SK-N-MC (cell line): ENCODE measurements around the gene TTN.

Experiments used
- DNase-seq: peaks from one replicate; pipeline ENCODE4 v3.0.0-alpha.2; 2011; ENCODE audit warnings: low read depth, low spot score
- H3K27ac ChIP-seq: fragments of 200-600 bp; sonication (generic); 2 replicates; pipeline ENCODE4 v1.5.1; 2016; ENCODE audit warnings: mixed run types
- H3K36me3 ChIP-seq: fragments of 200-600 bp; sonication (generic); 2 replicates; pipeline ENCODE4 v1.6.1; 2017; ENCODE audit warnings: antibody characterized with exemption, low read length, mixed read lengths; ENCODE audit not compliant: insufficient read depth
- H3K4me3 ChIP-seq: fragments of 200-600 bp; sonication (generic); 2 replicates; pipeline ENCODE4 v1.5.1; 2016
- H3K9ac ChIP-seq: fragments of 200-600 bp; sonication (generic); 2 replicates; pipeline ENCODE4 v1.8.0; 2017; ENCODE audit warnings: mixed run types, mixed read lengths; ENCODE audit not compliant: insufficient read length
- H3K9me3 ChIP-seq: fragments of 200-600 bp; sonication (generic); 2 replicates; pipeline ENCODE4 v1.6.1; 2017; ENCODE audit warnings: low read depth, mild to moderate bottlenecking, antibody characterized with exemption, low read length, moderate library complexity, mixed read lengths
- EZH2 ChIP-seq: fragments of 200-600 bp; sonication (generic); IDR thresholded peaks from one replicate; pipeline ENCODE4 v1.6.1; 2017; ENCODE audit warnings: antibody characterized with exemption
- FOXP2 ChIP-seq: optimal IDR thresholded peaks from 2 replicates; pipeline ENCODE3; 2011; ENCODE audit warnings: mild to moderate bottlenecking, moderate library complexity; ENCODE audit not compliant: insufficient read depth; ENCODE audit errors: extremely low read length, control extremely low read depth
- POLR2AphosphoS5 ChIP-seq: IDR thresholded peaks from 2 replicates; pipeline ENCODE4 v1.6.1; 2012; ENCODE audit warnings: mild to moderate bottlenecking, low read depth, low read length, borderline replicate concordance

Gene TTN

DNA sequence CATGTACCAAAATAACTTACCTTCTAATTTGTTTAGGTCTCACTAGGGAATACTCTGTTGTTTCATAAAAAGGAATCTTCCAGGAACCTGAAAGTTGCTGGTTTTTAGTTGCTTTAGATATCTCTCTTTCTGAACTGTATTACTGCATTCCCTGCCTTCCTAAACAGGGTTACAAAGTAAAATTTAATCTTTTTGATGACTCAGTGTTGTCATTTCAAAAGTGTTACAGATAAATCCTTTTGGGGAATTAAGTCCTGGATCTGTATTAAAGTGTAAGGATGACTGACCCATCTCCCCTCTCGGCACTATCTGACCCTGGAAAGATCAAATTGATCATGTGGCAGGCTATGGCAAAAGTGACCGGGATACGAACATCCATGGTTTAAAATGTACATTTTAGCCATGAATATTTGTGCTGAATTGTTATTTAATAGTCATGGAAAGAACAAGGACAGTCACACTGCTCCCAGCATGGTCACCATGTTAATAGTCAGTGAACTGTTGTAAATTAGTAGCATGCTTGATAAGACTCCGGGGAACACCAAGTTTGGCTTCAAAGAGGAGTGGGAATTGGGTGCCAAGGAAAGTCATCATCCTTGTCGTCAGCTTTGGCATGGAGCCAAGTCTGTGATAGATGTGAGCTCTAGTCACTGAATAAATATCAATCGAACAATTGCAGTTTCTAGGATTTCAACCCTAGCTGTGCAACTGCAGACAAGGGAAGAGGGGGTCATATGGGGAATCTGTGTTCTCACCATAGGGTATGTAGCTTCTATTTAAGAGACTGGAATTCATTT is 322.8 kb downstream of the TTN start:
- TF ChIP-seq POLR2AphosphoS5 (no peak), FOXP2 (no peak), EZH2 (no peak)
- no peak for DNase-seq
- Histone ChIP-seq H3K27ac (no peak overlapping the region), H3K4me3 (no peak overlapping the region), H3K9ac (no peak overlapping the region), H3K36me3 (peaks cover 8% of the 10 kb centered on the region; the same call in 1 of the 2 replicates), H3K9me3 (no peaks in the 10 kb centered on the region)

- Histone ChIP-seq H3K9me3 (no peaks in the 10 kb centered on the region), H3K36me3 (peaks cover 8% of the 10 kb centered on the region; the same call in 1 of the 2 replicates), H3K27ac (no peak overlapping the region), H3K4me3 (no peak overlapping the region), H3K9ac (no peak overlapping the region)
- TF ChIP-seq FOXP2 (no peak), EZH2 (no peak), POLR2AphosphoS5 (no peak)
- no peak for DNase-seq
Observed at GRCh38 chr2:178482437-178482836, 324.8 kb downstream of the TTN start.

DNA sequence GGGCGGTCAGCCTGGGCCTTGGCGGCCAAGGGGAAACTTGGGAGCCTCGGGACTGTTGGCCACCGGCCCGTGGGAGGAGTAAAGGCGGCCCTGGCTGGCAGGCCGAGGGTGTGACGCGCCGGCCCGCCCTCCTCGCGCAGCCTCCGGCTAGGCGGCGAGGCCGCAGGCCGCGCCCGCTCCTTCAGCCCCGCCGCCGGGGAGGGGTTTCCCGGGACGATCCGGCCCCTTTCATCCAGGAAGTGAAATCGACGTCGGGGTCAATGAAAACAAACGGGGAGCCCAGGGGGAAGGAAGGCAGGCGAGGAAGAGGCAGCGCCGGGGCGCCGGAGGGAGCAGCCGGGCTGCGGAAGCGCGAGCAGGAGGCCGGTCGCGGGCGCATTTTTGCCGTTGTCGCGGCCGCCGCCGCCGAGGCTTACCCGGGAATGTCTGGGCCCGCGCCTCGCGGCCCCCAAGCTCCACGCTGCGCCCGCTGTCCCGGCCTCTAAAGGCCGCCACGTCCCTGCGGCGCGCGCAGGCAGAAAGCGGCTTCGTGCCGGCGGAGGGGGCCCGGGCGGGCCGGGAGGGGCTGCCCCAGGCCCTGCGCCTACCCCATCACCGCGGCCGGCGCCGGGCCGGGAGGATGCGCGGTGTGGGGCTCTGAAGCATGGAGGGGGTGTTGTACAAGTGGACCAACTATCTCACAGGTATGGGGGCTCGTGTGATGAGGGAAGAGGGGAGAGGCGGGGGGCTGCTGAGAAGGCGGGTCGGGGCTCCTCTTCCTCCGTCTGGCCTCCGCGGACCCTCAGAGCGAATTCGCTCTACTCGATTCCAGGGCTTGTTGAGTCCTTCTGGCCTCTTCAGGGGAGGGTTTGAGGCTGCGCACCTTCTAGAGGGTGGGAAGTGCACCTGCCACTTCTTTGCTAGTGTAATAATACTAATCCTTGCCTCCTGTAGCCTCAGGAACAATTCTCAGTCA is 326.7 kb downstream of the TTN start, which contains the start of gene PLEKHA3:
Gene PLEKHA3 (plus strand): TSS at position 231 of the 955 bp plus-strand sequence. CDS start 413 bp downstream, at position 644.
- H3K27ac ChIP-seq = peak within 1 kb of the TSS; percentile 22; the same call in 1 of the 2 replicates
- H3K36me3 ChIP-seq = no peaks in the 10 kb centered on the region
- peak within 1 kb of the TSS; percentile 79 for H3K4me3 ChIP-seq
- peak within 1 kb of the TSS; percentile 75 for H3K9ac ChIP-seq
- TF ChIP-seq EZH2 = no peak
- peak; percentile 57 for TF ChIP-seq POLR2AphosphoS5
- no peak for TF ChIP-seq FOXP2
- DNase-seq = no peak
- H3K9me3 ChIP-seq = no peaks in the 10 kb centered on the region

DNA sequence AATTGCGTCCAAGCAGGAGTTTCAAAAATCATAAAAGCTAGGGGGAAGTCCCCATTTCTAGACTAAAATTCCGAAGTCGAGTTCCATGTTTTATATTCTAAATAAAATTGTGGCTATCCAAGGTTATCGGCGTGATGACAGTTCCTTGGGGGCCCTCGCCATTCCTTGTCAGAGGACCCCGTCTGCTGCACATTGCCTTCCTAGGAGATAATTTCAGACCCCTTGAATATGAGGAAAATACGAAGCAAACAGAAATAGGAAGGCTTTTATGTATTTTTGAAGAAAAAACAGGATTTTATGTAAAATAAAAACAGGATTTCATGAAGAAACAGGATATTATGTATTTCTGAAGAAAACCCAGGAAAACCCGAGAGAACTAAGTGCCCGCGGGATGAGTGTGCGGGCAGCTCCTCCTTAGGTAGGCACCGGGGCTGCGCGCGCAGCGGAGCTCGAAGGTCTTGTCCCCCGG is 327.4 kb downstream of the TTN start:
- Histone ChIP-seq H3K9ac (peak overlapping the region; percentile 75), H3K36me3 (no peaks in the 10 kb centered on the region), H3K27ac (0 out of 2 replicates have a peak overlapping the region, but pooled peaks have one; percentile 7), H3K9me3 (no peaks in the 10 kb centered on the region), H3K4me3 (peak overlapping the region; percentile 79)
- no peak for TF ChIP-seq EZH2
- TF ChIP-seq FOXP2 = no peak
- TF ChIP-seq POLR2AphosphoS5 = no peak
- DNase-seq = no peak

- Histone ChIP-seq H3K4me3 (peak overlapping the region; percentile 79), H3K27ac (peak overlapping the region; percentile 22; the same call in 1 of the 2 replicates), H3K9me3 (no peaks in the 10 kb centered on the region), H3K36me3 (no peaks in the 10 kb centered on the region), H3K9ac (no peak overlapping the region)
- no peak for DNase-seq
- no peak for TF ChIP-seq POLR2AphosphoS5
- no peak for TF ChIP-seq FOXP2
- no peak for TF ChIP-seq EZH2
Observed at GRCh38 chr2:178479275-178479616, 328.0 kb downstream of the TTN start.

GRCh38 chr2:178478439-178479274 is 328.6 kb downstream of the TTN start, which contains the start of gene FKBP7:
TSS of gene FKBP7 (minus strand) at chr2:178478600. CDS start at chr2:178478499, 101 bp downstream.
- Histone ChIP-seq H3K9me3 (no peaks in the 10 kb centered on the region), H3K9ac (peak within 1 kb of the TSS; percentile 66), H3K36me3 (no peaks in the 10 kb centered on the region), H3K4me3 (peak within 1 kb of the TSS; percentile 79), H3K27ac (peak within 1 kb of the TSS; percentile 76)
- peak; percentile 91 for TF ChIP-seq POLR2AphosphoS5
- TF ChIP-seq FOXP2 = no peak
- DNase-seq = peak; percentile 59

DNA sequence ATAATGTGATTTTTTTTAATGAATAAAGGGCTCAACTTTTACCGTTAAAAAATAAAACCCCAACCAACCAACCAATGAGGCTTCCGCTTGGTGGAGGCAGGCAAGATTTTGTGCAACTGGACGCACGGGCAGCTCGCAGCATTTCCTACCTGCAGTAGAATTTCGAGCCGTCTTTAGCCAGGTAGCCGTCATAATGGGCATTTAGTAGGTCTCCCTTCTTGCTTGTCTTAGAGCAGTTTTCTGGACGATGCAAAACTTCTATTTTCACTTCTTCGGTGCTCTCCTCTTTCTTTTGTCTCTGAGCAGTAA is 329.1 kb downstream of the TTN start:
- TF ChIP-seq EZH2 (no peak), FOXP2 (no peak)
- H3K9me3 ChIP-seq = no peaks in the 10 kb centered on the region
- no peaks in the 10 kb centered on the region for H3K36me3 ChIP-seq
- H3K27ac ChIP-seq = peak overlapping the region; percentile 76
- H3K4me3 ChIP-seq = peak overlapping the region; percentile 79
- peak overlapping the region; percentile 66 for H3K9ac ChIP-seq
- no peak for DNase-seq
